Body of pancreas (tissue), 4 donors: Measurements from ENCODE around the gene SPTBN2.

Source experiments
- POLR2A ChIP-seq, 3 donors: fragments of 450-650 bp; IDR thresholded peaks; one replicate each; pipeline ENCODE4 v1.6.1; 2016; ENCODE audit warnings: antibody characterized with exemption in 3 of 3, mild to moderate bottlenecking in 2 of 3
- TF ChIP-seq, protein P1 (sequence below), 7 experiments: fragments of 450-650 bp in 4 of 7; fragments of 200-600 bp in 3 of 7; sonication (generic) in 3 of 7; IDR thresholded peaks; one replicate each; pipeline ENCODE4 v1.5.1; 2016 to 2019; ENCODE audit warnings: antibody characterized with exemption in 7 of 7

DNA sequence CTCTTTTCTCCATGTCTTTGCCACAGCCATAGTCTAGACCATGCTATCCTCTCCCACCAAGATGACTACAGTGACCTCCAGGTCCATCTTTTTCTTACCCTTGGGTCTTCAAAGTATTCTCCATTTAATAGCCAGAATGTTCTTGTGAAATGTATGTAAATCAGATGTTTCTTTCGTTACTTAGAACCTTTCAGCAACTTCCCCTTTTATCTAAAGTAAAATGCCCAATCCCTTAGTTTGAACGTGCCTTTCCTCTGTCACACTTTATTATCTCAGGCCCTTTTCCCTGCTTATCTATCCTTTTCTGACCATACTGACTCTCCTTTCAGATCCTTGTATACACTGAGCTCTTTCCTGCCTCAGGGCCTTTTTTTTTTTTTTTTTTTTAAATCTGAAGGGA is 69.3 kb downstream of the SPTBN2 start:
- TF ChIP-seq, protein P1, sequence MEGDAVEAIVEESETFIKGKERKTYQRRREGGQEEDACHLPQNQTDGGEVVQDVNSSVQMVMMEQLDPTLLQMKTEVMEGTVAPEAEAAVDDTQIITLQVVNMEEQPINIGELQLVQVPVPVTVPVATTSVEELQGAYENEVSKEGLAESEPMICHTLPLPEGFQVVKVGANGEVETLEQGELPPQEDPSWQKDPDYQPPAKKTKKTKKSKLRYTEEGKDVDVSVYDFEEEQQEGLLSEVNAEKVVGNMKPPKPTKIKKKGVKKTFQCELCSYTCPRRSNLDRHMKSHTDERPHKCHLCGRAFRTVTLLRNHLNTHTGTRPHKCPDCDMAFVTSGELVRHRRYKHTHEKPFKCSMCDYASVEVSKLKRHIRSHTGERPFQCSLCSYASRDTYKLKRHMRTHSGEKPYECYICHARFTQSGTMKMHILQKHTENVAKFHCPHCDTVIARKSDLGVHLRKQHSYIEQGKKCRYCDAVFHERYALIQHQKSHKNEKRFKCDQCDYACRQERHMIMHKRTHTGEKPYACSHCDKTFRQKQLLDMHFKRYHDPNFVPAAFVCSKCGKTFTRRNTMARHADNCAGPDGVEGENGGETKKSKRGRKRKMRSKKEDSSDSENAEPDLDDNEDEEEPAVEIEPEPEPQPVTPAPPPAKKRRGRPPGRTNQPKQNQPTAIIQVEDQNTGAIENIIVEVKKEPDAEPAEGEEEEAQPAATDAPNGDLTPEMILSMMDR (IDR thresholded peaks at IDR 0.05), result no peak
- TF ChIP-seq POLR2A (IDR thresholded peaks at IDR 0.05), result no peak
